Tibial nerve (tissue), 3 donors: ENCODE measurements around the gene PARP14.

ENCODE experiments used
- POLR2A ChIP-seq, 2 donors: fragments of 450-650 bp; IDR thresholded peaks; one replicate each; pipeline ENCODE4 v1.6.1; 2017; ENCODE audit warnings: antibody characterized with exemption in 2 of 2, mild to moderate bottlenecking in 2 of 2, moderate library complexity in 2 of 2
- TF ChIP-seq, protein P1 (sequence below), 5 experiments: fragments of 200-600 bp in 3 of 5; fragments of 450-650 bp in 2 of 5; sonication (generic) in 3 of 5; IDR thresholded peaks; one replicate each; pipeline ENCODE4 v1.5.1; 2016 to 2019; ENCODE audit warnings: antibody characterized with exemption in 5 of 5, mild to moderate bottlenecking in 3 of 5, moderate library complexity in 2 of 5

DNA sequence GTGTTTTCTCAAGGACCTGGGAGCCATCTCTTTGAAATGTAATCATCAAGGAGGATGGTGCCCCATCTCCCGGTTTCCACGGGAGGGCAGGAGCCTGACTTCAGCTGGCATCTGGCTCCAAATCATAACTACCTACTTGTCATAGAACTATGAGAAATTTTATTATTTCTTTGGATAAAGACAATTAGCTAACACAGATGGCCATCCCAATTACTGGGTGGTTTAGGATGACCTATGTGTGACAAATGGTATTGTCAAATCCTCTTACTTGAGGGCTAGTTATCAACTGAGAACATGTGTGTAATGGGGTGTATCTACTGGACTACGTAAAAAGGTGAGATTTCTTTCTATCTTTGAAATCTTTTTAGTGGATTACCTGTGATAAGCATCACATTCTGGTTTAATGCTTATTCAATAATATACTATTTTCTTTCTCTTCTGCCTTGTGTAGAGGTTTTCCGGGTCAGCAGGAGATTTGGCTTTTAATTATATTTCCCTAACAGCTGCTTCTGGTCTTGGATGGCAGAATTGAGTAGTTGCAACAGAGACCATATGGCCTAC is 15.3 kb upstream of the PARP14 start:
- TF ChIP-seq, protein P1, sequence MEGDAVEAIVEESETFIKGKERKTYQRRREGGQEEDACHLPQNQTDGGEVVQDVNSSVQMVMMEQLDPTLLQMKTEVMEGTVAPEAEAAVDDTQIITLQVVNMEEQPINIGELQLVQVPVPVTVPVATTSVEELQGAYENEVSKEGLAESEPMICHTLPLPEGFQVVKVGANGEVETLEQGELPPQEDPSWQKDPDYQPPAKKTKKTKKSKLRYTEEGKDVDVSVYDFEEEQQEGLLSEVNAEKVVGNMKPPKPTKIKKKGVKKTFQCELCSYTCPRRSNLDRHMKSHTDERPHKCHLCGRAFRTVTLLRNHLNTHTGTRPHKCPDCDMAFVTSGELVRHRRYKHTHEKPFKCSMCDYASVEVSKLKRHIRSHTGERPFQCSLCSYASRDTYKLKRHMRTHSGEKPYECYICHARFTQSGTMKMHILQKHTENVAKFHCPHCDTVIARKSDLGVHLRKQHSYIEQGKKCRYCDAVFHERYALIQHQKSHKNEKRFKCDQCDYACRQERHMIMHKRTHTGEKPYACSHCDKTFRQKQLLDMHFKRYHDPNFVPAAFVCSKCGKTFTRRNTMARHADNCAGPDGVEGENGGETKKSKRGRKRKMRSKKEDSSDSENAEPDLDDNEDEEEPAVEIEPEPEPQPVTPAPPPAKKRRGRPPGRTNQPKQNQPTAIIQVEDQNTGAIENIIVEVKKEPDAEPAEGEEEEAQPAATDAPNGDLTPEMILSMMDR (IDR thresholded peaks at IDR 0.05): no peak
- TF ChIP-seq POLR2A (IDR thresholded peaks at IDR 0.05): no peak
